ENCODE measurements around the gene PRR23A.

The PRR23A gene

GRCh38 chr3:138984816-138985215 is 21.3 kb downstream of the PRR23A start:
- no peaks in the 10 kb centered on the region for H3K9me3 ChIP-seq
- H3K27me3 ChIP-seq = peaks cover 12% of the 10 kb centered on the region
- no peak overlapping the region for H3K27ac ChIP-seq
- TF ChIP-seq, protein P1, sequence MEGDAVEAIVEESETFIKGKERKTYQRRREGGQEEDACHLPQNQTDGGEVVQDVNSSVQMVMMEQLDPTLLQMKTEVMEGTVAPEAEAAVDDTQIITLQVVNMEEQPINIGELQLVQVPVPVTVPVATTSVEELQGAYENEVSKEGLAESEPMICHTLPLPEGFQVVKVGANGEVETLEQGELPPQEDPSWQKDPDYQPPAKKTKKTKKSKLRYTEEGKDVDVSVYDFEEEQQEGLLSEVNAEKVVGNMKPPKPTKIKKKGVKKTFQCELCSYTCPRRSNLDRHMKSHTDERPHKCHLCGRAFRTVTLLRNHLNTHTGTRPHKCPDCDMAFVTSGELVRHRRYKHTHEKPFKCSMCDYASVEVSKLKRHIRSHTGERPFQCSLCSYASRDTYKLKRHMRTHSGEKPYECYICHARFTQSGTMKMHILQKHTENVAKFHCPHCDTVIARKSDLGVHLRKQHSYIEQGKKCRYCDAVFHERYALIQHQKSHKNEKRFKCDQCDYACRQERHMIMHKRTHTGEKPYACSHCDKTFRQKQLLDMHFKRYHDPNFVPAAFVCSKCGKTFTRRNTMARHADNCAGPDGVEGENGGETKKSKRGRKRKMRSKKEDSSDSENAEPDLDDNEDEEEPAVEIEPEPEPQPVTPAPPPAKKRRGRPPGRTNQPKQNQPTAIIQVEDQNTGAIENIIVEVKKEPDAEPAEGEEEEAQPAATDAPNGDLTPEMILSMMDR (IDR thresholded peaks at IDR 0.05) = no peak
- H3K4me3 ChIP-seq (ENCODE audit: low read depth in 1 of 2, low read length in 1 of 2) = no peak overlapping the region
- peaks cover 9 to 10% of the 10 kb centered on the region in 2 experiments for H3K4me1 ChIP-seq (ENCODE audit: control insufficient read depth in 1 of 2, insufficient read depth in 1 of 2, low read depth in 1 of 2, low read length in 1 of 2)
- no peaks in the 10 kb centered on the region for H3K36me3 ChIP-seq

DNA sequence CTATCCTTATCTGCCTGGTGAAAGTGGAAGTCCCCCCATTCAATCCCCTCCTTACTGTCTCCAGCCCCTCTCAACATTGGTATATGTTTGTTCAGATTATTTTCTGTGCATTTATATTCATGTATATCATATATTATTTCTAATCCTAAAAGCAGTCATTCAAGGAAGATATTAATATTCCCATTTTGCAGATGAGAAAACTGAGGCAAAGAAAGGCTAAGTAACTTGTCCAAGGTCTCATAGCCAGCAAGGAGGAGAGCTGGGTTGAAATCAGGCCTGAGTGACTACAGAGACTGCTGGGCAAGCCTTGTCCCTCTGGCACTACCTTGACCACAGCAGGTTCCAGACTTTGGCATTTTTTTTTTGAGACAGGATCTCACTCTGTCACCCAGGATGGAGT is 30.0 kb downstream of the PRR23A start:
- Histone ChIP-seq H3K36me3 (no peaks in the 10 kb centered on the region), H3K4me3 (ENCODE audit: low read depth in 1 of 2, low read length in 1 of 2) (no peak overlapping the region), H3K9me3 (no peaks in the 10 kb centered on the region), H3K4me1 (ENCODE audit: control insufficient read depth in 1 of 2, insufficient read depth in 1 of 2, low read depth in 1 of 2, low read length in 1 of 2) (no peaks in the 10 kb centered on the region), H3K27me3 (peaks cover 17% of the 10 kb centered on the region), H3K27ac (no peak overlapping the region)
- TF ChIP-seq, protein P1 (IDR thresholded peaks at IDR 0.05) = no peak

- Histone ChIP-seq H3K27me3 (peaks cover 18% of the 10 kb centered on the region), H3K36me3 (no peaks in the 10 kb centered on the region), H3K4me3 (ENCODE audit: low read depth in 1 of 2, low read length in 1 of 2) (no peak overlapping the region), H3K4me1 (ENCODE audit: control insufficient read depth in 1 of 2, insufficient read depth in 1 of 2, low read depth in 1 of 2, low read length in 1 of 2) (no peaks in the 10 kb centered on the region), H3K9me3 (no peaks in the 10 kb centered on the region), H3K27ac (no peak overlapping the region)
- TF ChIP-seq, protein P1 (IDR thresholded peaks at IDR 0.05) = no peak
Observed at GRCh38 chr3:138975351-138975750, 30.7 kb downstream of the PRR23A start.

DNA sequence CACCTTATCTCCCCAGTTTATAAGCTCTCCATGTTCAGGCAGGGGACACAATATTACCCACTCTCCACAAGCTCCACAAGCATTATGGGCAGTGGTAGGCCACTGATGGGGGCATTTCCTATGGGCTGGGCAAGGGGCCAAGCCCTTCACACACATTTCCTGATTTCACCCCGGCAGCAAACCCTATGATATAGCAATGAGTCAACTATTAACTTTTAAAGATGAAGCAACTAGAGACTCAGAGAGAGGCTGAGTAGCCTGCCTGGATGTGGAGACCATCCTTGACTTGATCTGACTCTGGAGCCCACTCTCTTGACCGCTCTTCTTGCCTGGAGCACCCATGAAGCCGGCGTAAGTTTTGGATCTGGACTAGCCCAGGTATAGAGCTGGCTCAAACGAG is 31.6 kb downstream of the PRR23A start:
- Histone ChIP-seq H3K4me3 (ENCODE audit: low read depth in 1 of 2, low read length in 1 of 2) (no peak overlapping the region), H3K9me3 (no peaks in the 10 kb centered on the region), H3K27me3 (peaks cover 24% of the 10 kb centered on the region), H3K36me3 (no peaks in the 10 kb centered on the region), H3K4me1 (ENCODE audit: control insufficient read depth in 1 of 2, insufficient read depth in 1 of 2, low read depth in 1 of 2, low read length in 1 of 2) (no peaks in the 10 kb centered on the region), H3K27ac (no peak overlapping the region)
- TF ChIP-seq, protein P1 (IDR thresholded peaks at IDR 0.05) = no peak

DNA sequence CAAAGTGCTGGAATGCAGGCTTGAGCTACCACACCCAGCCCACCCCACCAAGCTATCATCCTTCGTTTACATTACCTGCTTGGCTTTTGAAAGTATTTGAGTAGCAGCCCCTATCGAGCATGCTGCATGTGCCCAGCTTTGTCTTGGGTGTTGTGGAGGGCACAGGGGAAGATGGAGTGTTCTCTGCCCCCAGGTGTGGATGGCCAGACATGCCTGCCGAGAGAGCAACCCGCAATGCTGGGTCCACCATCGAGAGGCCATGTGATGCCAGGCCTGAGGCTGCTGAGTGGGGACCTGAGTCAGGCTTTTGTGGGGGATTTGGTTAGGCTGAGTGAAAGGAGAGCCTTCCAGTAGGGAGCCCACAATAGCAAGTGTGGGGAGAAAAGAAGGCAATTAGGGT is 33.1 kb downstream of the PRR23A start:
- Histone ChIP-seq H3K9me3 (no peaks in the 10 kb centered on the region), H3K36me3 (no peaks in the 10 kb centered on the region), H3K4me3 (ENCODE audit: low read depth in 1 of 2, low read length in 1 of 2) (no peak overlapping the region), H3K27ac (no peak overlapping the region), H3K27me3 (peaks cover 34% of the 10 kb centered on the region), H3K4me1 (ENCODE audit: control insufficient read depth in 1 of 2, insufficient read depth in 1 of 2, low read depth in 1 of 2, low read length in 1 of 2) (no peaks in the 10 kb centered on the region)
- TF ChIP-seq, protein P1 (IDR thresholded peaks at IDR 0.05) = no peak

DNA sequence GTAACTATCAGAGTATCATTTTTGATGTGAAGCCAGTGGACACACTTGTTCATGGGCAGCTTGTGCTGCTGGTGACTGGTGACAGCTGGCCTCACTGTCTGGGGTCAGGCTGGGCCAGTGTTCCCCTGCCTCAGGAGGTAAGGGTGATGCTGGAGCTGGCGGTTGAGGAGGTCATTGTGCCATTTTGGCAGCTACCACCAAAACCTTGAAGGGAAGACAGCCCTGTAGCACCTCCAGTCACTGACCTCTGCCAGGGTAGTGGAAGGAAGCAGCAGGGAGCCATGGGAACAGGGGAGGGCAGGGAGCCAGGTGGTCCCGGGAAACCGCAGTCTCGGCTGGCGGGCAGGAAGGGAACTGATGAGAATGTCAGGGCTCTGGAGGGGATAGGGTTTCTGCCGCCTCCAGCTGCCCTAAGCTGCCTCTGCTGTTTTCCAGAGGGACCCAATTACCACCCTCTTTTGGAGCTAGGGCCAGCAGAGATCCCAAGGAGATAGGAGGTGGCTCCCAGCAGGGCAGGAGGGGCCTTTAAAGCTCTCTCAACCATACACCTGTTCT is 34.2 kb downstream of the PRR23A start:
- TF ChIP-seq, protein P1 (IDR thresholded peaks at IDR 0.05) = no peak
- H3K36me3 ChIP-seq = no peaks in the 10 kb centered on the region
- no peaks in the 10 kb centered on the region for H3K4me1 ChIP-seq (ENCODE audit: control insufficient read depth in 1 of 2, insufficient read depth in 1 of 2, low read depth in 1 of 2, low read length in 1 of 2)
- no peak overlapping the region for H3K27ac ChIP-seq
- no peak overlapping the region for H3K4me3 ChIP-seq (ENCODE audit: low read depth in 1 of 2, low read length in 1 of 2)
- no peaks in the 10 kb centered on the region for H3K9me3 ChIP-seq
- peaks cover 34% of the 10 kb centered on the region for H3K27me3 ChIP-seq
